T-helper 2 cell (primary cell): ENCODE measurements around the gene CSGALNACT2.

Source experiments
- DNase-seq, 5 experiments: peaks; one replicate each; pipeline versions ENCODE4 v3.0.0 to v3.0.0-alpha.2; 2012 to 2022

CSGALNACT2 gene

DNA sequence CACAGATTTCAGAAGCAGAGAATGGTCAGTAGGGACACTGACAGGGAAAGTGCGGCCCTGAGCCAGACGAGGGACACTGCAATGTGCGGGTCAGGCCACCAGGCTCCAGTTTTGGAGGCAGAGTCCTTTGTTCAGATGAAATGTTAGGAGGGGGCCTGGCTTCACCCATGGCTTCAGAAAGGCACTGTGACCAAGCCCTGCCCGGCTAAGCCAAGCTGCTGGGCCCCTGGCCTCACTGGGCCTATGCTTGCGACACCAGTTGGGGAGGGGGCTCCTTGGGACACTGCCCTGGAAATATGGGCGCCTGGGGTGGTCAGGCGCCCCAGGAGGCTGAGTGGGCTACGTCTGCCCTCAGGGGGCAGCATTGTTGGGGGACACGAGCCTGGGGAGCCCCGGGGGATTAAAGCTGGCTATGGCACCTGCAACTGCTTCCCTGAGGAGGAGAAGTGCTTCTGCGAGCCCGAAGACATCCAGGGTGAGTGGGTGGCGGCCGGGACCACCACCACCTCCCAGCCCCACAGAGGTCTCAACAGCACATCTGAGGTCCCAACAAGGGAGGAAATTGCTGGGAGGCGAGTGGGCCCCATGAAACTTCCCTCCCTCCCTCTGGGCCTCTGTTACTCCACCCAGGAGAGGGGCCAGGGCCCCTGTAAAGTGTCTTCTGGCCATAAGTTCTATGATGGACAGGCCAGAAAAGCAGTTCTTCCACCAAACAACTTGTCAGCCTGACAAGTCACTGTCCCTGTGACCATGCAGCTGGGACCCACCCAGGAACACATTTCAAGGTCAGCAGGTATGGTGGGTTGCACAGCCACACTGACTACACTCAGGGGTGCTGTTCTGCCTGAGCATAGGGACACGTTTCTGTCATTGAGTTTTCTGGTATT is 24.8 kb upstream of the CSGALNACT2 start:
- no peak for DNase-seq

DNA sequence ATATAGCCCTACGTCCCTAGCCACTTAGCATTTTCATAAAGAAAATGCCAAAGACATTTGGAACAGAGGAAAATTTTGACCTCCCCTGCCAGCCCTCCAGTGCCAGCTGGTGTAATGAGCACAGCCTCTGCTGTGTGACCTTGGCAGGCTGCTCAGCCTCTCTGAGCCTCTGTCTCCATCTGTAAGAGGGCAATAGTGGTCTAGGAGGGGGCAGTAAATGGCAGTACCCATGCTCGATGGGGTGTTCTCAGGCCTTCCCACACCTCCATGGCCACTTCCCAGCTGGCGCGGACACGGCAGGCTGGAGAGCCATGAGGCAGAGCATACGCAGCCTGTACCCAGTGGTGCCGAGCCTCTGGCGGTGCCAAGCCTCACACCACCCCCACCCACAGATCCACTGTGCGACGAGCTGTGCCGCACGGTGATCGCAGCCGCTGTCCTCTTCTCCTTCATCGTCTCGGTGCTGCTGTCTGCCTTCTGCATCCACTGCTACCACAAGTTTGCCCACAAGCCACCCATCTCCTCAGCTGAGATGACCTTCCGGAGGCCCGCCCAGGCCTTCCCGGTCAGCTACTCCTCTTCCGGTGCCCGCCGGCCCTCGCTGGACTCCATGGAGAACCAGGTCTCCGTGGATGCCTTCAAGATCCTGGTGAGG is 24.0 kb upstream of the CSGALNACT2 start:
- DNase-seq: no peak

- DNase-seq: no peak
Observed at GRCh38 chr10:43114743-43115611, 23.3 kb upstream of the CSGALNACT2 start.

- DNase-seq: no peak
Observed at GRCh38 chr10:43115881-43116595, 22.2 kb upstream of the CSGALNACT2 start.

DNA sequence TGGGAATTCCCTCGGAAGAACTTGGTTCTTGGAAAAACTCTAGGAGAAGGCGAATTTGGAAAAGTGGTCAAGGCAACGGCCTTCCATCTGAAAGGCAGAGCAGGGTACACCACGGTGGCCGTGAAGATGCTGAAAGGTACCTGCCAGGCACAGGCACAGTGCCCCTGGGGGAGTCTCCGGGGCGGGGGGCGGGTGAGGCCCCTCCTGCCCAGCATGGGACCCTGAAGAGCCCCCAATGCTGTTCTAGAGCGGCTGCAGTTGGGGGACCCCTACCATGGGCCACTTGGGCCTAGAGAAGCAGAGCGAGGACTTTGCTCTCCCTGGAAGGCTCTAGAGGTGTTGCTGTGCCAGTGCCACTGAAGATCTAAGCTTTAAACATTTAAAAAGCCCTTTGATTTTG is 21.6 kb upstream of the CSGALNACT2 start:
- DNase-seq: no peak

- DNase-seq: no peak
Observed at GRCh38 chr10:43117031-43117776, 21.0 kb upstream of the CSGALNACT2 start.

DNA sequence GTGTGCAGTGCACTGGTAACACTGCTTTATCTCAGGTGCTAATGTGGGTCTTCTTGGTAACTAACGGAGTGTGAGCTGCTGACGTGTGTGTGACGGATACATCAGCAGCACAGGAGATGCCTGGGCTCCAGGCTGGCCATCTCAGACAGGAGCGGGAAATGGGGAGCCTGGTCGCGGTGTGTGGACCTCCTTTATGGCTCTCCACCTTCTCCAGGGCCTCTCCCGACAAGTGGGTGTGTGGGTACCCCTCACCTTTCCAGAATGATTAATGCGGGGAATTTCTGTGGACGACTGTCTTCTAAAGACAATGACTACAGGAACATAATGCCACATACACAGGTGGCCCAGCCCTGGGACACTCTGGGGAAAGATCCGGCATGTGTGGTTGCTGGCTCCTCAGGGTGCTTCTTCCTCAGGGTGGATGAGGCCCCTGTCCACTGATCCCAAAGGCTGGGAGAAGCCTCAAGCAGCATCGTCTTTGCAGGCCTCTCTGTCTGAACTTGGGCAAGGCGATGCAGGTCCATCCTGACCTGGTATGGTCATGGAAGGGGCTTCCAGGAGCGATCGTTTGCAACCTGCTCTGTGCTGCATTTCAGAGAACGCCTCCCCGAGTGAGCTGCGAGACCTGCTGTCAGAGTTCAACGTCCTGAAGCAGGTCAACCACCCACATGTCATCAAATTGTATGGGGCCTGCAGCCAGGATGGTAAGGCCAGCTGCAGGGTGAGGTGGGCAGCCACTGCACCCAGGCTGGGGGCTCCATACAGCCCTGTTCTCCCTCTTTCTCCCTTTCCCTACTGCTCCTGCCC is 20.3 kb upstream of the CSGALNACT2 start:
- no peak for DNase-seq

- no peak for DNase-seq
Observed at GRCh38 chr10:43118631-43119415, 19.4 kb upstream of the CSGALNACT2 start.

GRCh38 chr10:43119416-43120115 is 18.7 kb upstream of the CSGALNACT2 start:
- DNase-seq: no peak

DNA sequence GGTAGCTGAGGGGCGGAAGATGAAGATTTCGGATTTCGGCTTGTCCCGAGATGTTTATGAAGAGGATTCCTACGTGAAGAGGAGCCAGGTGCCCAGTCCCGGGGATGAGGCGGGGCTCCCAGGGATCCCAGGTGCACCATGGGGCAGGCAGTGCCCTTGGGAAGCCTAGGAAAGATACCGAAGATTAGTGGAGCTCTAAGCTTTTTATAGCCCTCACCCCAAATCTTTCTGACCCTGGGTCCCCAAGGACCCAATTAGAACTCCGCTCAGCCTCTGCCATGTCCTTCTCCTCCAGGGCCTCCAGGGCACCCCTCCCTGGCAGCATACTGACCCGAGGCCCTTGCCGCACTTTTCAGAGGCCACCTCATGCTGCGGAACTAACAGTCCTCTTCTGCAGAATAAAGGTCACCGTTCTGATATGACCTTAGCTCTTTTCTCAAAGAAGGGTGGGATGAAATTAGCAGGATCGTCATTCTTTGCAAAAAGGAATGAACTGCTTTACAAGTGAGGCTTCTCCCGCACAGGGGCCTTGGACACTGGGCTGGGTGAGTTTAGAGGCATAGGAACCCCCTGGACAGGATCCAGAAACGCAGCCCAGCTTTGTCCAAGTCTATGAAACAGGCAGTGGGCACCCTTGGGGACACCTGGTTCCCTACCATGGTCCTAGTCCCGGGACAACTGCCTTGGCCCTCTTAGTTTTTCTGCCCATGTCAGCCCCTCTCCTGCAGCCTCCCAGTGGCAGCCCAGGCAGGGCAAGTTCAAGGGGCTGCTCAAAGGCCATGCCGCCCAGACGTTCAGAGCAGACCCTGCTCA is 17.9 kb upstream of the CSGALNACT2 start:
- no peak for DNase-seq

DNA sequence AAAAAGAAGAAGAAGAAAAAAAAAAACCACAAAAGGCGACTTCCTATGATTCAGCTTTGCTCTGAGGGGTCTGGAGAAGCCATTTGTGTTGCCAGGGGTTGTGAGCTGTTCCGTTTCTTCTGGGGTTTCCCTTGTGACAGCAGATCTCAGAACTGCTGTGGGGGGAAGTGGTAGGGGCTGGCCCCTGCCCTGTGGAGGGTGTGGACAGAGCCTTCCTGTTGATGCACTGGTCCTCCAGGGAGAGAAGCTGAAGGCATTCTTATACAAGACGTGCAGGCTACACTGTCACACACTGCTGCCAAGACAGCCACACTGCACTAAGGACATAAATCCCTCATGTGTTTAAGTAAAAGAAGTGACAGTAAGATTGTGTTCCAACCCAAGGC is 17.3 kb upstream of the CSGALNACT2 start:
- DNase-seq: peak in 2 of 5 experiments; percentile 28 to 95

DNA sequence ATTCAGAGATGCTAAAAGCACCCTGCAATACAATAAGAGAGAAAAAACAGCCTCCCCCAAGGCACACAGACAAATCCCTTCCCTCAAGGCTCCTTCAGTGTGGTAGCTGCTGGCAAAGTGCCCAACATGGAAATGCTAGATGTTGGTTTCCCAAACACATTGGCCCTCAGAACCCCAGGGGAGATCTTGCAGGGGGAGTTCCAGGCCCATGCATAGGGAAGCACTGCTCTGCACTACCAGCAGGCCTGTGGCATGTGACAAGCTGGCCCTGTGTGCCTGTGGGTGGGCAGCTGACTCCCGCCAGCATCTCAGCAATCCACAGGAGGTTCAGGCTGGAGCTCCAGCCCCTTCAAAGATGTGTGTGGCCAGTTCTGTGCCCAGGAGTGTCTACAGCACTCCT is 16.8 kb upstream of the CSGALNACT2 start:
- DNase-seq: peak in 1 of 5 experiments; percentile 39

GRCh38 chr10:43122096-43122495 is 16.1 kb upstream of the CSGALNACT2 start:
- DNase-seq: no peak

GRCh38 chr10:43122826-43123225 is 15.4 kb upstream of the CSGALNACT2 start:
- DNase-seq: no peak

- no peak for DNase-seq
Observed at GRCh38 chr10:43123361-43124093, 14.7 kb upstream of the CSGALNACT2 start.

GRCh38 chr10:43124094-43124521 is 14.1 kb upstream of the CSGALNACT2 start:
- DNase-seq: no peak

DNA sequence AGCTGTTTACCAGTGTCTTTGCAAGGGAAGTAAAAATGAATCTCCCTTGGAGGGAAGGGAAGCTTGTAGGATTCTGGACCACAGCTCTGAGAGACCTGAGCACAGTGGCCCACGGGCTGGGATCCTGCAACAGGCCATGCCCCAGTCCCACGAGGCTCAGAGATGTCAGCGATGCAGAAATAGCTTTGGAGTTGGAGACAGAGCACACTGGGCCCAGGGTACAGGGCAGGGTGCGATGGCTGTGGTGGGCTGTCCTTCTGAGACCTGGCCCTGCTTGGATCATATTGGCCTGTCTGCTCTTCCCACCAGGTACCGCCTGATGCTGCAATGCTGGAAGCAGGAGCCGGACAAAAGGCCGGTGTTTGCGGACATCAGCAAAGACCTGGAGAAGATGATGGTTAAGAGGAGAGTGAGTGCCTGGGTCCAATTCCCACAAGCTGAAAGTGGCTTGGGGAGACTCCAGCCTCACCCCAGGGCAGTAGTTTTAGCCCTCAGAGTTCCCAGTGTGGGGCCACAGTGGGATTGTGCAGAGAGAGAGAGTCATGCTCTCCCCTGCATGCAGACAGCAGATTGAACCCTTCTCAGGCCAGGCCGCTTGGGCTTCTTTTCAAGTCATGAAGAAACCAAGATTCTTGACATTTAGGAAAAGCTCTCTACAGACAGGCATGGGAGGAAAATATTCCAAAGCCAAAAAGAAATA is 13.5 kb upstream of the CSGALNACT2 start:
- DNase-seq: no peak
